Stimulated activated CD8-positive, alpha-beta memory T cell treated with anti-CD3 and anti-CD28 coated beads, Interleukin-7, amount 100 ng/mL, for 1 hour (primary cell): ENCODE data around the gene TPP2.

ENCODE experiments used
- DNase-seq, 2 donors: peaks; one replicate each; pipeline ENCODE4 v3.0.0-alpha.2; 2020; ENCODE audit warnings: low read depth in 2 of 2

The TPP2 gene

DNA sequence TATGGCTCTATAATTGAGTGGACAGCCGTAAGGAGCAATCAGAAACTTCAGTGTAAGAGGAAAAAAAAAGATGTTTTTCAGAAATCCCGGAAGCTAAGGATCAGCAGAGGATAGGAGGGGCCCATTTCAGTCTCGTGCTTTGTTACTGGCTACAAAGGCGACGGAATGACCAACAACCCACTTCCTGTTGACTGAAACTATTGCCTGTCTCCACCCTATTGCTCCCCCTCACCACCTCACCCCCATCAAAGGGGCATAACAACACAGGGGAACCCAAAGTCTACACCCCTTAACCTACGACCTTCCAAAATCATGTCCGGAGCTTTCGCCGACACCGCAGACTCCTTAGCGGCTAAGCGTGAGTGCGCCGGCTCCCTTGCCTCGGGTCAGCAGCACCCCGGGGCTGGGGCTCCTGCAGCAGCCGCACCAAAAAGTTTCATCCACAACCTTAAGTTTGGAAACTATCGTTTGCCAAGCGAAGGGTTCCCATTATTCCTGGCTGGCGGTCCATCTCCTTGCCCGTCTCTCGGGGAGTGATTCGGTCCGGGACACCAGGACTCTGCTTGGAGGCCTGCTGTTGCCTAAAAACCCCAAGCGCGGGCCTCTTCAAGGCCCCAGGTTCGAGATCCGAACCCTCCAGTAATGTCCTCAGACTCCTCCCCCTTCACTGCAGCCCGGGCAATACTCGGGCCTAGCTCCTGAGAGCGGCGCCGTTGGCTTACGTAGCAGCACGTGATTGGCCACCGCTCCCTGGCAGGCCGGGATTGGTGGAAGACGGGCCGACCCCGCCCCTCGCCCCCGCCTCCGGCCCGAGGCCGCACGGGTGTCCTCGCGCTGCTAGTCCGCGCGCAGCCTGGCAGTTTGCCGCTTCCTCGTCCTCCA is at the start of gene TPP2:
Gene TPP2, plus strand, starts transcription at position 840 of the 882 bp plus-strand sequence. CDS start 53 bp downstream, outside the sequence.
- peak; percentile 97 to 99 for DNase-seq

DNA sequence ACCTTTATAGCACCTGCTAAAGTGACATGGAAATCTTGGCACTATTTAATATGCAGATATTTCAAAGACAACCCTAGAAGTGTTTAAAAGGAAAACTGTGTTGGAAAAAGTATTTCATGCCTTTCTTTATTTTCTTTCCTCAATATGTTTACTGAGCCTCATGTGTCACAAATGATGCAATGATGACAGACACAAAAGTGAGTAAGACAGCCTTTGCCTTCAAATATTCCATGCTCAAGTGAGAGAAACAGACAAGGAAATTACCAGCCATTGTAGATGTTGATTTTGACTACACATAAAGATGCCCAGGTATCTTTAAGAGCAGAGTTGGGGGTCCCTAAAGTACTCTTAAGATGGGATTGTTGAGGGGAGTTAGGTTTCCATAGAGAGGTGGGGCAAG is 48.0 kb upstream of the TPP2 start:
- DNase-seq = no peak

DNA sequence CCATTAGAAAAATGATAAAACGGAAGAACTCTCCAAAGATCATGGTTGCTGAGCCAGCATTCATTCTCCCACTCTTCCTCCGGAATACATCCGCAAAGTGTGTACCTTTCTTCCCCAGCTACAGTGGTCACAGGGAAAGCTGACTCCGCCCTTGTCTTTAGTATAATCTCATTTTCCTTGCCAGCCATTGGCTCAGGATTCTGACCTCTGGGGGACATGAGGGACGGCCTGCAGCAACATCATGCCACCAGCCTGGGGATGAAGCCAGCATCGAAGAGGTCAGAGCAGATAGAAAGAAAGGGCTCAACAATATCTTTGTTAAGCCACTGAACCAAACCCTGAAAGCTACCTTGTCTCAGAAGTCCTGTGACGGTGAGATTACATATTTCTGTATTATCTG is 46.3 kb upstream of the TPP2 start:
- DNase-seq = no peak

DNA sequence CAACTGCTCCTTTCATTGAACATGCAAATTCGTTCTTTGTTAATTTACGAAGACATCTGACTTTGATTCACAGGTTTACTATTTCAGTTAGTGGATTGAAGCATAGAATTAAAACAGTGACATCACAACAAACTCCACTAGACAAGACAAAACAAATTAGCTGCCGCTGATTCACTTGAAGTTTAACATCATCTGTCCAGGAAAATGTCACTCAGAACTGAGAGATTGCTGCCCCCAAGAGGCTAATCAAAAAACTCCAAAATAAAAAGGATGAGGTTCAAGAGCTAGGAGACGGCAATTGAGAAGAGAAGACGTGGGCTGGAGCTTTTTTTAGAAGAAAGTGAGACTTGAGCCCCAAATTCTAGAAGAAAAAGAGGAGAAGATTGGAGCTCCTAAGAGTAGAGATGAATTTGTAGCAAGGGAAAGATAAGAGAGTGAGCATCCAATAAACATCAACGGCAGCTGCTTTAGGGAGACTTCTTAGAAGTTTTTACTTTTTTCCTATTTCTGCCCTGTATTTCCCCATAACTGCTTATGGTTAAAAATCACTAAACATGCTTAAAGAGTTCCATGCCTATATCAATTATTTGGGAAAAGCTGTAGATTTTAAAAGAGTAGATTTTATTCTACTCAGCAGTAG is 40.8 kb upstream of the TPP2 start:
- DNase-seq = no peak

DNA sequence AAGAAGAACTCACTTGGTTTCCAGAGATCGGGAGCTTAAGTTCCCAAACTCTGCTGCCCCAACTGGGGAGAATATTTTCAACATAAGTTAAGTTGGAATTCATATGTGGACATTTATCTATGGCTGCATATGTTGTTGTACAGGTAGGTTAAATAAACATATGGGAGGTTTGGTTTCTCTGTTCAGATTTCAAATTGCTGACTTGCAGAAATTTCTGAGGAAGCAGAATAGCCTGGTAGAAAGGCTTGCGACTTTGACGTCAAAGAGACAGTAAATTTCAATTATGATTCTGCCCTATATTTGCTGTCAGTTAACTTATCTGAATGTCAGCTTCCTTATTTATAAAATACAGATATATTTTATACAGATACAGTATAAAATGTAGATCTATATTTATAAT is 40.0 kb upstream of the TPP2 start:
- DNase-seq = no peak

DNA sequence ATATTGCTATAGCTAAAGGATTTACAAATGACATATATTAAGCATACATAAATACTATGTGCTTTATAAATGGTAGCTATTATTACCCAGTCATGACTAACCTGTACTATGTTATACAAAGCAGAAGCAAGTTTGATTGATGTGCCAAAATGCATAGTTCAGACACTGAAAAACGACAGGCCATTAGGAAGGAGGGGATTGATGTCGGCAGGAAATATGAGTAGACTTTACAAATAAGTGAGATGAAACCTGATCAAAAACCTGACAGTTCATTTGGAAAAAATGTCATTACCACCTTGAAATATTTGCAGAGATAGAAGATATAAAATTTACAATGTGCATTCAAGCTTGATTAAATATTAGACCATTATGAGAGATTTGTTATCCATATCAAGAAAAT is 38.8 kb upstream of the TPP2 start:
- no peak for DNase-seq

DNA sequence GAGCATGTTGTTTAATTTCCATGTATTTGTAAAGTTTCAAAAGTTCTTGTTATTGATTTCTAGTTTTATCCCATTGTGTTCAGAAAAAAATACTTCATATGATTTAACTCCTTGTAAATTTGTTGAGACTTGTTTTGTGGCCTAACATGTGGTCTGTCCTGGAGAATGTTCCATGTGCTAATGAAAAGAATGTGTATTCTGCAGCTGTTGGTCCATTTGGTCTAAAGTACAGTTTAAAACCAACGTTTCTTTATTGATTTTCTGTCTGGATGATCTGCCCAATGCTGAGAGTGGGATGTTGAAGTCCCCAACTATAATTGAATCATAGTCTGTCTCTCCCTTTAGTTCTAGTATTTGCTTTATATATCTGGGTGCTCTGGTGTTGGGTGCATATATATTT is 34.9 kb upstream of the TPP2 start:
- no peak for DNase-seq

DNA sequence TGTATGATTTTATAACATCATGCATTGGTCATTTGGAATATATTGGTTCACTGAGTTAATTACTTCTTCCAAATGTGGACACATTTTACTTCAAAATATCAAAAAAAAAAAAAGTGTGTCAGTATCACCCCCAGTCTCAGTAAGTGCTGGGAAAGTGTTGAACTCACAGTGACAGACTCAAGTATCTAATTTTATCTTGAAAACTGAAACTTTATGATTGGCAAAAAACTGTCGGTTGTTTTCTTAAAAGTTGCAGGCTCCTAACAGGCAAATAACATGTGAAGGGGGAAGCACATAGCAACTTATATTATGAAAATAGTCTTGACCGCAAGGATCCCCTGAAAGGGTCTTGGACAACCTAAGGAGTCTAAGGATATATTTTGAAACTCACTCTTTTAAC is 33.5 kb upstream of the TPP2 start:
- no peak for DNase-seq

DNA sequence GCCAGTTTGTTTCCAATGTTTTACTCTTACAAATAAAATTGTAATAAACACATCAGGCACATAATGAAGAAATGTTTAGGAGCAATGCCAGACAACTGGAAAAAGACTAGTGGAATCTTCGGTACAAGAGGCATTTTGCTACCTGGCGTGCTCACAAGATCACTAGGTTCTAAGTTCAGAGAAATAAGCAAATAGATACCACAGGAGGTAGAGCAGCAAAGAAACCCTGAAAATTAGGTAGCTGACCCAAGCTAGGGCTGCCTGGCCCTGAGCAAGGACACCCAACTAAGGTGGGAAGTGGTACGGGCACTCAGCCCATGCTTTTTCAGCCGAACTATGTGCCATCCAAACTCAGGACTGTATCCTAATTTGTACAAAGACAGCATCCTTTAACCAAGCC is 32.2 kb upstream of the TPP2 start:
- no peak for DNase-seq

DNA sequence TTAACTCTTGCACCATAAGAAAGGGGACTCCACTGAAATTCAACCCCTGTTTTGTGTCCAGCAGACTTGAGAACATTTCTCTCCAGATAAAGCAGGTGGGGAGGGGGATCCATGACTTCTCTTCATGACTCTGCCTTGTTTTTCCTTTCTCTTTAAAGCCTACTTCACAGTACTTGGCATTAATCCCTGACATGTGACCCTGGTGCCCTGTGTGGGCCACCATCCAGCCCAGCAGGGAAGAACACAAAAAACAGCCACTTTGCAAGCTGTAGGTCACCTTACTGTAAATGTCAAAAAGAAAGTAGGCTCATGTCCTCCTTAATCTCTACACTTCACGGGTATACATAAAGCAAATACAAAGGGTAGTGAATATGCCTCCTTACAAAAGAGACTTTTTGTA is 30.3 kb upstream of the TPP2 start:
- DNase-seq = no peak

DNA sequence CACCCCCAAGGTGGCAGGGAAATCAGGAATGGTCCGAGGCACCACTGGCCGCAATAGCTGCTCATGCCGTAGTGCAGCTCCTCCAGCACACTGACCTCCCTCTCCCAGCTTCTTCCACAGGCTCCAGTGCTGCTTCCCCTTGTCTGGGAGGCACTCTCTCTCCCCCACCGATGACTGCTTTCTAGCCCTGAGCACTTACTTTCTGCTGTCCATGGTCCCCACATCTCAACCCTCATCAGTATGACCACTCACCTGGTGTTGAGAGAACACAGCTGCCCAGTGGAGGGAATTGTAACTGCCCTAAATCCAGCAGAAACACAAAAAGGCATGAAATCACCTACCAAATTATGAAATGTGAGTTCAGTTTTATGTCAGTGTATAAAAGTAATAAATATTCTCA is 28.9 kb upstream of the TPP2 start:
- DNase-seq = no peak

DNA sequence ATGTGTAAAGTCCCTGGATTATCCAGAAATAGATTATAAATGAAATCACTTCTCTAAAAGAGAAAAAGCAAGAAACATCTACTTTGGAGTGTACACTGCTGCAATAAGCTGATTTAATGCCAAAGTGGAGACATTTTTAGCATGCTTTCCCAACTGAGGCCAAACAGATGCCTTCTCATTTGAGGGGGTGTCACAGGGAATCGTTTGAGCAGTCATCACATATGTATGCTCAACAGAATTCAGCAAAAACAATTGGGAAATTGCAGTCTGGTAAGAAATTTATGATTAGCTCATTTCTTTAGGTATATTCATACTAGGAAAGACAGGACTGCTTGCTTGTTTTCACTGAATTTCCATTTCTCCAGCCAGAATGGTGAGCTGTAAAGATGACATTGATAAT is 27.3 kb upstream of the TPP2 start:
- no peak for DNase-seq

DNA sequence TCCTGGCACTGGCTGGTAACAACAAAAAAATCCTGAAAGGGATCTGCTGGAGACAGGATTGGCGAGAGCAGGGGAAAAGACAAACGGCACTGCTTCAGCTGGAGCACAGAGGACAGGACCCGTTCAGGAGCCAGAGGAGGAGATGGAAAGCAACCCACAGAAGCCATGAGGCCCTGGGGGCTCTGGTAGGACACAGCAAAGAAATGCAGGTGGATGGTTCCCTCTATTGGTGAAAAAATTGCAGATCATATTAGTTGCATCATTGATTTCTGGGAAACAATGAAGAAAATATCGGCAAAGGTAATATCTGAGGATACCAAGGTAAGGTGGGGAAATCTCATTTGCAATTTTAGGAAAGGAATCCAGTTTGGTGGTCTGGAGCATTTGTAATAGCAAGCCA is 25.7 kb upstream of the TPP2 start:
- DNase-seq = no peak

DNA sequence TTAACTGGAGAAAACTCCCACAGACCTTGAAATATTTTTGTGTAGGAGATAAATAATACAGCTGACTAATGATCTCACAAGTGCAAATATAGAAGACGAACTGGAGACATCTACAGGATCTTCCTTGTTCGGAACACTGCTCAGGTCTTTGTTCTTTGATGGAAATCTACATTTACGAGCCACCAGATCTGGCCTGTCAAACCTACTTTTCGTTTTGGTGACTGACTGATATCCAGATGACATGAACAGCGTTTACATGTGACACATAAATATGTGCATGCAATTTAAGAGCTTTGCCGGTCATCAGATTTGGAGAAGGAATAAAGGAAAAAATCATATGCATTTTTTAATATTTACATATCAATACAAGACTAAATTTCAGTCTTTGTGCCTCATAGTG is 24.5 kb upstream of the TPP2 start:
- no peak for DNase-seq

DNA sequence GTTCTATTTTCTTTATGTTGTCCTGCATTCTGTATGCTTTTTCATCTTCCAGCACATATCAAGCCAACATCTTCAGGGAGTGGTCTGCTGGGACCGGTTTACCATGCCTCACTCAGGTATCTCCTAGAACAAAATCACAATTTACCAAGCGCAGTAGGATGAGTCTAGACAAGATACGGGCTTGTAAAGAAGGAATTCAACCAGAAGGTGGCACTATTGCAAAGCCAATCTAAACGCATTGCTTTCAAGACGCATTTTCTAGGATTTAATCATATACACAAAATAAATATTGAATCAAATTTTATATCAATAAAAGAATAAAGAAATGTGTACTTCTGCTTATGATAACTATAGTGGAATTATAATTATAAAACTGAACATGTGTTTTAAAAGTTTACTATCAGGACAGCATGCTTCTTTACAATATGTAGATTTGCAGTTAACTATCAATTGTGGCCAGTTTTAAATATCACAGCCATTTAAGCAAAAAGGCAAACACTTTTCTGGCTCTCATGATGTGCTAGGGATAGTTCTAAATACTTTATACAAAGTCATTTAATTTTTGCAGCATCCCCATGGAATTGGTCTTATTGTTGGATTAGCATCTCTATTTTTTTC is 16.1 kb upstream of the TPP2 start:
- DNase-seq = no peak

DNA sequence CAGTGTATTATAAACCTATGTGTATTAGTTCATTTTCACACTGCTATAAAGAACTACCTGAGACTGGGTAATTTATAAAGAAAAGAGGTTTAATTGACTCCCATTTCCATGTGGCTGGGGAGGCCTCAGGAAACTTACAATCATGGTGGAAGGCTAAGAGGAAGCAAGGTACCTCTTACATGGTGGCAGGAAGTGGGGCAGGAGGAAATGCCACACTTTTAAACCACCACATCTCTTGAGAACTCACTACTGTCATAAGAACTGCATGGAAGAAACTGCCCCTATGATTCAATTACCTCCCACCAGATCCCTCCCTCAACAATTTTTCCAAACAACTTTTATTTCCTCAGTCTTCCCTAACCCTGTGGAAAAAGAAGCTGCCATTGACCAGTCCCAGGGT is 14.5 kb upstream of the TPP2 start:
- DNase-seq = no peak

DNA sequence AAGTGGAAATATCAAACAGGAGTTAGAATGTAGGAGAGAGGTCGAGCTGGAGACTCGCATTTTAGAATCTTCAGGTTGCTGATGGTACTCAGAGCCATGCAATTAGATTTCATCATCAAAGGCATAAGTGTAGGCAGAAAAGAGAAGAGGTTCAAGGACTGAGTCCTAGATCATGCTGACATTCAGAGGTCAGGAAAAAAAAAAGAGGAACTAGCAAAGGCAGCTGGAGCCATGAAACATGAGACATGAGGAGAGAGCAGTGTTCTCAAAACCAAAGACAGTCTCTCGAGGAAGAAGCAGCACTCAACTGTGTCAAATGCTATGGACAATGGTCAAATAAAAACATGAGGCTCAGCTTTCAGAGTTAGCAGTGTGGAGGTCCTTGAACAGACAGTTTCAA is 12.4 kb upstream of the TPP2 start:
- no peak for DNase-seq

DNA sequence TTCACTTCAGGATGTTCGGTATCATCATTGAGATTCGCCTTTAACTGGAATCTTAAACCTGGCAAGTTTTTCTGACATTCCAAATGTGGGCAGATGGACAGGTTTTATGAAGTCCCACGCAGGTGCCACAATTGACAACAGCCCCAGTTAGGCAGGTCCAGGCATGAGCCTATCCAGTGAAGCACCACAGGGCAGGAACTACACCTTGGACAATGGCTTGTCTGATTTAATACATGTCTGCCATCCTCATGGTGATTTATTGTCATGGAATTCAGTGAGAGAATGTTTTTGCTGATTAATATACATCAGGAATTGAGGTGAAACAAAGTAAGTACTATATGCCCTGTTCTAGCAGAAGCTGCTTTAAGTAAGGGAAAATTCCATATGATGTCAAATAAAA is 10.2 kb upstream of the TPP2 start:
- no peak for DNase-seq

DNA sequence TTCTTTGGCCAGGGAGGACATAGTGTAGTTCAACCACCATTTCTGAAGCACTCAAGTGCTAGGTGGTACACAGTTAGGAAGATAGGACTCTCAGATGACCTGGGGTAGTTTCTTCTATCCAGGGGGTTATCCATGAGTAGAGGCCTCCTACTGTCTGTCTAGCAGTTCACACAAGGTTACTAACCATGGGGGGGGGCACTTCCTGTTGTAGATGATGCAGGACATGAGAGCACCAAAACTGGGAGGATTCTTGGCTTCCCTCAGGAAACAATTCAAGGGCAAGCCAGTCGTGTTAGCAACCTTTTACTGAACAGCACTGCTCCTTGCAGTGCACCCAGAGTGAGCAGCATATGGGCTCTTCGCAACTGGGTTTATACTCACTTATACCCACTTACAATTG is 8.9 kb upstream of the TPP2 start:
- no peak for DNase-seq

DNA sequence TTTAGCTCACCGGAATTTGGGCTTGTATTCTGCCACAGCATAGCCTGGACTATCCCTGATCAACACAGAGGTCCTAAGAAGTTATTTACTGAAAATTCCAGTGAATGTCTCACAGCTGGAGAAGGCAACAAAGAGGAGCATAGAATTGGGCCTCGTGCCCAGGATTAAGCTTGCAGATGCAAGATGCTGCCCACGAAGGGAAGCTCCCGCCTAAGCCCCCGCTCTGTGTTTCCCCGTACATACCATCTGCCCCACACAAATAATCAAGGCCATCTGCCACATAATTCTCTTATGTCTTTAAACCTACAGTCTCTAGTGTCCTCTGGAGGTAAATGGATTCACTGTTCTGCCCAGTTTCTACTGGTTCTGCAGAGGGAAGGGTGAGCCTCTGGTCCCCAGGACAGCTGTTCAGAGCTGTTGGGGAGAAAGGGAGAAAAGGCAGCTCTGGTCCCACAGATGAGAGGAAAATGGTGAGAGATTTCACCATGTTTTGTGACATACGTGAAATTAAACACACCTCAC is 7.4 kb upstream of the TPP2 start:
- DNase-seq = no peak

DNA sequence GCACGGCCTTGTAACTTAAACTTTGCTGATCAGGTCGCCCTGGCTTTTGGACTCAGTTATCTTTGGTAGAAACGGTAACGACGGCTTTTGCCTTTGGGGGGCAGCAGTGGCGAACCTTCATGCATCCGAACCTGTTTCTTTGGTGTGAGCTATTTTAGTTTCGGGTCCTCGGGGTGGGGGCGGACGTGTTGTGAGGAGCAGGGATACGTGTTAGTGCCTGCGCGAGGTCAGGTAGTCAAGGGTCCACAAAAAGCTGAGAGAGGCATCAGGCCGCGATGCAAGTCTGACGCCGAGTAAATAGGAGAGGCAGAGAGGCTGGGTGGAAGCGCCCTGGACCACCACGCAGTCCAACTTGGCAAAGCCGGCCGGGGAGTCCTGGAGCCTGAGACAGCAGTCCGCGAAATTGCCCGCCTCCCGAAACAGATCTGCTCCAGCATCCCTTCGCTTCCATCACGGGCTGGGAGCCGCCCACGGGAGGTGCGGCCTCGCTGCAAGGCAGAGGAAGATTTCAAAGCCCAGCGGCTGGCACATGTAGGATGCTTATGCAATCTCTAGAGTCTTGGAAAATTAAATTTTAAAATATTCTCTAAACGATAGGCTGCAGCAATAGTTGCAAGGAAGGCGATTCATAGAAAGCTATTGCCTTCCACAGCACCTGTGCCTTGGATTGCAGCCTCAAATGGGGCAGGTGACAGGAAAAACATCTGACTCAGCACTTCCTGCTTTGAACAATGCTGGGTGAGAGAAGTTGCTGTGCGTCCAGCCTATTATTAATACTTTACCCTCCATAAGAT is 4.6 kb upstream of the TPP2 start:
- peak; percentile 50 to 57 for DNase-seq

DNA sequence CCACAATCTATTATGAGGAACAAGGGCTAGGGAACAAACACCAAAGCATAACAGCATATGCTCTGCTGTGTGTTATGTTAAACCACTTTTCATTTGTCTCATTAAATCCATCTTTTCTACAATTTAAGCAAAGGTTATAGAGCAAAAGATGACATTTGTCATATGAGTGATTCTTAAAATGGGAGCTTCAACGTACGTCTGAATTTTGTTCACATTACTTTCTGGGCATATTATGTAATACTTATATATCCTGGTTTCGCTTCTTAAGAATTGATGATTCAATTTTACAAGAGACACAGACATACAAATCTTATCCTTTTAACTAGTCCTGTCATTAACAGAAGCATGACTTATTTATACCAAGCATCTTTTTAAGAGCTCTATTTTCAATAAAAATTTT is 3.3 kb upstream of the TPP2 start:
- no peak for DNase-seq
